ENCODE data around the gene MICAL3. TPM values are rescaled to one million over a fixed set of nuclear protein-coding genes. Genes with fewer than 3 reads are reported as not detected.

Gene MICAL3
- total and polyA plus RNA-seq, 2 of the 8 experiments (the other 6 are each of a cell fraction or from before 2014, with no cell fraction given) = 8.3 to 41.8 TPM

DNA sequence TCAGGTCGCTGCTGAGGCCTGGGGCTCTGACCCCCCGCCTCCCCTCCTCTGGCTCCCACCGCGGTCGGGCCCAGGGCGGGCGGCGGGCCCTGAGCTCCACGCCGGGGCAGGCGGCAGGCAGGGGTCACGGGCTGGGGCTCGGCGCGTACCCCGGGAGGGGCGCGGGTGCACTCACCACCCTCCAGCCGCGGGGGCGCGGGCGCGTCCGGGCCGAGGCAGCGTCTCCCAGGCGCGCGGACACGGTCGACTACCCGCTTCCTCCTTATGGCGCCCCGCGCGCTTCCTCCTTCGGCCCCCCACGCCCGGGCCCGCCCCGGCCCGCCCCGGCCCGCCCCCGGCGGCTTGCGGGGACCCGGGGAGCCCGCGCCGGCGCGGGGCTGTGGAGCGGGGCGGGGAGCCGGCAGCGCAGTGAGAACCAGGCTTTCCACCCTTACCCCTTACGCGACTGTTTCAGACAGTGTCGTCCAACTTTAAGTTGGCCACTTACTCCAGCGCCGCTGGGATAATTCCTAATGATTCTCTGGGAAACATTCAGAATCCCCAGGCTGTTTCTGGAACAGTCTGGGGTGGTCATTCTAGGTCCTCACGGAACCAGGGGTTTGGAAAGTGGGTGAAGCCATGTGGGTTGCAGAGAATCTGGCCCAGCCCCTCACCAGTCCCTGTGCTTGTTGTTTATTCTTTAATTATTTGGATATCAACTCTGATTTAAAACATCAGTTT is 250.0 kb downstream of the MICAL3 start, which contains the start of gene BID:
BID (minus strand) TSS at position 264 of the 720 bp plus-strand sequence. CDS start 24,353 bp downstream, outside the sequence.
- H3K4me1 ChIP-seq (replicated peaks in 1 of 4; ENCODE audit: control insufficient read depth in 3 of 4, insufficient read depth in 4 of 4, low read length in 3 of 4) = peaks cover 0 to 20% (median 16%) of the 10 kb centered on the region in 4 experiments; a peak in 6 of 7 replicates
- peaks cover 7% of the 10 kb centered on the region; the same call in 1 of the 2 replicates for H3K79me1 ChIP-seq (ENCODE audit: low read depth, low read length)
- no peak within 1 kb of the TSS for H2BK120ac ChIP-seq (replicated peaks; ENCODE audit: low read depth, low read length)
- FAIRE-seq = no peak
- H3K9me3 ChIP-seq (ENCODE audit: insufficient read depth in 2 of 2, low read depth in 1 of 2, low read length in 1 of 2) = no peaks in the 10 kb centered on the region
- no peak within 1 kb of the TSS for H2AK5ac ChIP-seq (ENCODE audit: low read depth, low read length)
- H3K4ac ChIP-seq (replicated peaks; ENCODE audit: insufficient read length, low read depth, low read length) = peak within 1 kb of the TSS; percentile 66
- H2AFZ ChIP-seq (ENCODE audit: low read length) = peak within 1 kb of the TSS; percentile 93; the same call in 1 of the 2 replicates
- DNase-seq (ENCODE audit: low read depth in 1 of 2, low spot score in 2 of 2) = no peak
- H3K36me3 ChIP-seq (ENCODE audit: control insufficient read depth in 2 of 4, insufficient read depth in 4 of 4, low read length in 3 of 4) = no peaks in the 10 kb centered on the region
- no peak within 1 kb of the TSS for H2BK15ac ChIP-seq (ENCODE audit: low read length)
- H4K5ac ChIP-seq (ENCODE audit: insufficient read length, low read depth, low read length) = no peak within 1 kb of the TSS
- H2BK12ac ChIP-seq (ENCODE audit: low read depth, low read length) = 0 out of 2 replicates have a peak within 1 kb of the TSS, but pooled peaks have one; percentile 68
- peak within 1 kb of the TSS; percentile 6 to 96 (median 84); a peak in 5 of 7 replicates for H3K9ac ChIP-seq (replicated peaks in 1 of 4; ENCODE audit: extremely low read depth in 1 of 4, low read depth in 3 of 4, low read length in 3 of 4)
- WGBS, 2 experiments (ENCODE audit: extremely low coverage in 1 of 2, insufficient coverage in 1 of 2, insufficient read length in 1 of 2, insufficient replicate concordance in 2 of 2, low coverage in 1 of 2, low lambda C conversion rate in 2 of 2, missing lambda C conversion rate in 1 of 2) = 6% methylated on average over 14 of the region's 64 CpGs; no CpG with 5 or more reads in 1 of the 2 experiments
- ChIA-PET POLR2A (ENCODE audit: partially characterized antibody) (interaction anchor here (0.8 to 3.3 kb wide), 8 partner anchors 7 to 98 kb away, joined by 3 to 38 read pairs (median 4); no protein-coding TSS in a partner anchor), CTCF (ENCODE audit: partially characterized antibody) (interaction anchor here (0.9 to 5.1 kb wide), 7 partner anchors 12 to 56 kb away, joined by 3 to 54 read pairs (median 5); no protein-coding TSS in a partner anchor)
- H2BK20ac ChIP-seq (ENCODE audit: low read length) = no peak within 1 kb of the TSS
- H3K23me2 ChIP-seq (ENCODE audit: low read depth, low read length) = peaks cover 11% of the 10 kb centered on the region
- peak within 1 kb of the TSS; percentile 51 for H4K91ac ChIP-seq (replicated peaks; ENCODE audit: insufficient read length, low read length)
- H3K18ac ChIP-seq (ENCODE audit: extremely low read depth, low read length) = peak within 1 kb of the TSS; percentile 62
- H3K27ac ChIP-seq (ENCODE audit: low read depth, low read length) = peak within 1 kb of the TSS; percentile 60; the same call in 1 of the 2 replicates
- H4K20me1 ChIP-seq (replicated peaks in 1 of 2; ENCODE audit: control insufficient read depth in 1 of 2, insufficient read depth in 2 of 2, low read length in 2 of 2) = peaks cover 2 to 8% of the 10 kb centered on the region in 2 experiments
- no peak within 1 kb of the TSS for H3K23ac ChIP-seq (ENCODE audit: insufficient read length)
- no peak within 1 kb of the TSS for H3K56ac ChIP-seq (replicated peaks; ENCODE audit: insufficient read length, low read depth, low read length)
- H3K27me3 ChIP-seq (replicated peaks in 1 of 4; ENCODE audit: control insufficient read depth in 3 of 4, extremely low read depth in 1 of 4, insufficient read depth in 3 of 4, low read length in 3 of 4) = no peaks in the 10 kb centered on the region
- peak within 1 kb of the TSS; percentile 94 for H4K8ac ChIP-seq (ENCODE audit: extremely low read depth, insufficient read depth, low read length)
- no peak within 1 kb of the TSS for H3K14ac ChIP-seq (ENCODE audit: insufficient read length)
- H3K79me2 ChIP-seq (ENCODE audit: control insufficient read depth in 1 of 2, insufficient read depth in 2 of 2, low read length in 2 of 2) = peaks cover 0 to 32% of the 10 kb centered on the region in 2 experiments; a peak in 1 of 4 replicates
- H3K4me2 ChIP-seq (ENCODE audit: insufficient read depth in 1 of 2, low read depth in 2 of 2, low read length in 2 of 2) = peak within 1 kb of the TSS; percentile 73 to 74
- no peak within 1 kb of the TSS; the same call in 1 of the 2 replicates for H2BK5ac ChIP-seq (ENCODE audit: low read depth, low read length)
- peak within 1 kb of the TSS; percentile 51 to 71 (median 62) for H3K4me3 ChIP-seq (ENCODE audit: extremely low read depth in 1 of 4, insufficient read depth in 2 of 4, low read depth in 3 of 4, low read length in 4 of 4)
- TF ChIP-seq JUN (IDR thresholded peaks at IDR 0.05; ENCODE audit: low read depth, low read length) (no peak), SIRT6 (IDR thresholded peaks at IDR 0.05; ENCODE audit: low read length) (no peak), KDM5A (IDR thresholded peaks at IDR 0.05; ENCODE audit: low read length) (no peak), USF2 (IDR thresholded peaks at IDR 0.05; ENCODE audit: low read length) (no peak), NRF1 (IDR thresholded peaks at IDR 0.05; ENCODE audit: low read depth, low read length) (no peak), RAD21 (IDR thresholded peaks at IDR 0.05 in 1 of 2, conservative IDR thresholded peaks at IDR 0.05 in 1 of 2; ENCODE audit: low read depth in 2 of 2, low read length in 2 of 2) (no peak), GTF2F1 (IDR thresholded peaks at IDR 0.05; ENCODE audit: borderline replicate concordance, low read depth, low read length) (no peak), EP300 (IDR thresholded peaks at IDR 0.05; ENCODE audit: borderline replicate concordance in 1 of 2, low read depth in 2 of 2, low read length in 2 of 2) (no peak), ZNF274 (IDR thresholded peaks at IDR 0.05; ENCODE audit: borderline replicate concordance, extremely low read depth, low read length) (no peak), PHF8 (conservative IDR thresholded peaks at IDR 0.05; ENCODE audit: low read depth, low read length) (peak; percentile 64)
